Measurements from ENCODE around the gene EPHB3.

- no peak for TF ChIP-seq EP300 (IDR thresholded peaks at IDR 0.05)
- no peak for TF ChIP-seq POLR2AphosphoS5 (IDR thresholded peaks at IDR 0.05)
- no peak for TF ChIP-seq CTCF (IDR thresholded peaks at IDR 0.05)
These were observed 4.8 kb upstream of the EPHB3 start for GRCh38 chr3:184556582-184557347.
